Mucosa of descending colon (tissue), 3 donors: ENCODE data around the gene SLC49A3. TPM values are rescaled to one million over a fixed set of nuclear protein-coding genes. Genes with fewer than 3 reads are reported as not detected.
A peak's percentile ranks its signal among the peaks of the same experiment; 100 is the strongest.

Source experiments
- ATAC-seq: fragments of 200-7000 bp; cut with Tn5 transposase; one replicate; pipeline ENCODE4 v1.9.1; 2020; ENCODE audit warnings: mild to moderate bottlenecking, moderate library complexity
- DNase-seq, 3 donors: peaks; one replicate each; pipeline ENCODE4 v3.0.0-alpha.2; 2020
- H3K36me3 ChIP-seq: fragments of 200-600 bp; one replicate; pipeline ENCODE4 v1.8.0; 2021; ENCODE audit warnings: low read depth, mild to moderate bottlenecking
- H3K4me1 ChIP-seq: fragments of 200-600 bp; one replicate; pipeline ENCODE4 v1.8.0; 2021; ENCODE audit warnings: low read depth, mild to moderate bottlenecking
- H3K4me3 ChIP-seq: fragments of 200-600 bp; one replicate; pipeline ENCODE4 v1.8.0; 2021; ENCODE audit warnings: mild to moderate bottlenecking
- H3K9me3 ChIP-seq: fragments of 200-600 bp; one replicate; pipeline ENCODE4 v1.8.0; 2021; ENCODE audit warnings: mild to moderate bottlenecking
- CTCF ChIP-seq: fragments of 200-600 bp; IDR thresholded peaks from one replicate; pipeline ENCODE4 v1.8.0; 2022; ENCODE audit warnings: antibody characterized with exemption, mild to moderate bottlenecking
- intact Hi-C, 2 donors: fragments of 100-400 bp; cut with DNase I in 1 of 2; cut with micrococcal nuclease in 1 of 2; formaldehyde crosslinking; loops; one replicate each; pipeline versions ENCODE4 v1.11.0 to v1.11.1; 2022; cut with DNase I, micrococcal nuclease
- total RNA-seq, 3 donors: library from RNA; stranded (reverse); fragmentation: NEBNext Ultra II Directional in 2 of 3; extraction: Animal tissue kit (Norgen Biotek cat#: 25700) in 2 of 3; gene quantifications; one replicate each; pipeline versions ENCODE4 v1.2.1 to v1.2.4, GENCODE V29; 2021 to 2023
- donor health status: DM: no; HTN: no; CAD: no; lungs with moderate emphysema.
- donor health status: DM: no; HTN: no; CAD: no.
- donor health status: DM: no; HTN: yes; CAD: no.

Gene SLC49A3
- total RNA-seq, 3 donors from 2014 or later = 9.9 to 14.1 (median 11.5) TPM

GRCh38 chr4:687971-688853 is 739 bp downstream of the SLC49A3 start:
- TF ChIP-seq CTCF = no peak
- intact Hi-C loops = no loop called here

GRCh38 chr4:687048-687970 is 1.6 kb downstream of the SLC49A3 start:
- Histone ChIP-seq H3K4me3 (no peak overlapping the region), H3K4me1 (peaks cover 49% of the 10 kb centered on the region), H3K9me3 (no peaks in the 10 kb centered on the region), H3K36me3 (no peaks in the 10 kb centered on the region)
- TF ChIP-seq CTCF = no peak
- intact Hi-C loops = no loop called here
- DNase-seq (peak; percentile 89 to 96 (median 90)), ATAC-seq (peak; percentile 82)

More at GRCh38 chr4:687971-688853, 739 bp downstream of the SLC49A3 start:
- ATAC-seq (peak; percentile 44), DNase-seq (peak; percentile 34 to 68 (median 57))
- Histone ChIP-seq H3K4me1 (peaks cover 41% of the 10 kb centered on the region), H3K9me3 (no peaks in the 10 kb centered on the region), H3K36me3 (no peaks in the 10 kb centered on the region), H3K4me3 (no peak overlapping the region)

- Histone ChIP-seq H3K36me3 (no peaks in the 10 kb centered on the region), H3K4me3 (no peak overlapping the region), H3K4me1 (peaks cover 56% of the 10 kb centered on the region), H3K9me3 (no peaks in the 10 kb centered on the region)
- TF ChIP-seq CTCF = no peak
- intact Hi-C loops = no loop called here
- ATAC-seq (no peak), DNase-seq (peak; percentile 24 to 66 (median 59))
Observed at GRCh38 chr4:686413-687040, 2.4 kb downstream of the SLC49A3 start.

GRCh38 chr4:685679-686412 is 3.1 kb downstream of the SLC49A3 start:
- Histone ChIP-seq H3K9me3 (no peaks in the 10 kb centered on the region), H3K4me3 (no peak overlapping the region), H3K4me1 (peaks cover 60% of the 10 kb centered on the region), H3K36me3 (no peaks in the 10 kb centered on the region)
- DNase-seq = no peak
- intact Hi-C loops = no loop called here
- no peak for TF ChIP-seq CTCF
- ATAC-seq = no peak
